ENCODE results near the gene TBC1D20. TPM values are rescaled to one million over a fixed set of nuclear protein-coding genes. Genes with fewer than 3 reads are reported as not detected.

The TBC1D20 gene
- total and polyA plus RNA-seq, 2 experiments from 2014 or later, result 31.0 to 51.4 TPM

- TF ChIP-seq EZH2 (IDR thresholded peaks at IDR 0.05; ENCODE audit: insufficient read depth, poor library complexity, severe bottlenecking) (no peak), EZH2phosphoT487 (IDR thresholded peaks at IDR 0.05; ENCODE audit: insufficient read depth, low read depth) (no peak)
- 5 to 7% methylated on average over 44 to 58 of the region's 60 CpGs for WGBS, 2 experiments (ENCODE audit: low coverage in 1 of 2, low lambda C conversion rate in 2 of 2, missing lambda C conversion rate in 2 of 2)
- H3K9me3 ChIP-seq (ENCODE audit: low read depth), result no peaks in the 10 kb centered on the region
Measured at GRCh38 chr20:461254-462198, 807 bp downstream of the TBC1D20 start.

GRCh38 chr20:460707-461106 lies 1.6 kb downstream of the TBC1D20 start:
- Histone ChIP-seq H3F3A (ENCODE audit: insufficient read depth) (peaks cover 16% of the 10 kb centered on the region), H3K4me1 (ENCODE audit: insufficient read depth) (peaks cover 32% of the 10 kb centered on the region), H3K4me2 (ENCODE audit: unreplicated experiment) (peak overlapping the region; percentile 81), H2AFZ (no peak overlapping the region), H3K27ac (peak overlapping the region; percentile 90), H3K9ac (peak overlapping the region; percentile 95), H3K79me2 (ENCODE audit: insufficient read depth) (peaks cover 64% of the 10 kb centered on the region), H3K36me3 (ENCODE audit: low read depth) (no peaks in the 10 kb centered on the region), H3K4me3 (peak overlapping the region; percentile 94), H4K20me1 (ENCODE audit: insufficient read depth) (peaks cover 15% of the 10 kb centered on the region), H3K9me3 (ENCODE audit: low read depth) (no peaks in the 10 kb centered on the region), H3K9me2 (ENCODE audit: insufficient read depth) (no peaks in the 10 kb centered on the region), H3K27me3 (replicated peaks; ENCODE audit: insufficient read depth) (no peaks in the 10 kb centered on the region)
- TF ChIP-seq EZH2phosphoT487 (IDR thresholded peaks at IDR 0.05; ENCODE audit: insufficient read depth, low read depth), result no peak
- TF ChIP-seq EZH2 (IDR thresholded peaks at IDR 0.05; ENCODE audit: insufficient read depth, poor library complexity, severe bottlenecking), result no peak
- in situ Hi-C loops (cut with MboI), result no loop called here
- DNase-seq, result peak; percentile 69
- WGBS, 2 experiments (ENCODE audit: low coverage in 1 of 2, low lambda C conversion rate in 2 of 2, missing lambda C conversion rate in 2 of 2), result 9 to 17% methylated on average over 2 of the region's 2 CpGs

More at GRCh38 chr20:461254-462198, 807 bp downstream of the TBC1D20 start:
- in situ Hi-C loops (cut with MboI), result no loop called here
- Histone ChIP-seq H3K9ac (peak overlapping the region; percentile 95), H3K4me1 (ENCODE audit: insufficient read depth) (peaks cover 32% of the 10 kb centered on the region), H3K36me3 (ENCODE audit: low read depth) (no peaks in the 10 kb centered on the region), H3K27ac (peak overlapping the region; percentile 90), H4K20me1 (ENCODE audit: insufficient read depth) (peaks cover 15% of the 10 kb centered on the region), H3K79me2 (ENCODE audit: insufficient read depth) (peaks cover 56% of the 10 kb centered on the region), H3K4me2 (ENCODE audit: unreplicated experiment) (peak overlapping the region; percentile 81), H3F3A (ENCODE audit: insufficient read depth) (peaks cover 16% of the 10 kb centered on the region), H3K9me2 (ENCODE audit: insufficient read depth) (no peaks in the 10 kb centered on the region), H3K4me3 (peak overlapping the region; percentile 94), H3K27me3 (replicated peaks; ENCODE audit: insufficient read depth) (no peaks in the 10 kb centered on the region), H2AFZ (peak overlapping the region; percentile 57)
- DNase-seq, result peak; percentile 80

GRCh38 chr20:460180-460579 lies 2.2 kb downstream of the TBC1D20 start:
- H3F3A ChIP-seq (ENCODE audit: insufficient read depth), result peaks cover 16% of the 10 kb centered on the region
- H3K4me3 ChIP-seq, result peak overlapping the region; percentile 94
- DNase-seq, result no peak
- 16 to 23% methylated on average over 3 of the region's 3 CpGs for WGBS, 2 experiments (ENCODE audit: low coverage in 1 of 2, low lambda C conversion rate in 2 of 2, missing lambda C conversion rate in 2 of 2)
- no peaks in the 10 kb centered on the region for H3K9me2 ChIP-seq (ENCODE audit: insufficient read depth)
- H3K9me3 ChIP-seq (ENCODE audit: low read depth), result no peaks in the 10 kb centered on the region
- peaks cover 69% of the 10 kb centered on the region for H3K79me2 ChIP-seq (ENCODE audit: insufficient read depth)
- H3K4me2 ChIP-seq (ENCODE audit: unreplicated experiment), result peak overlapping the region; percentile 81
- in situ Hi-C loops (cut with MboI), result no loop called here
- peaks cover 32% of the 10 kb centered on the region for H3K4me1 ChIP-seq (ENCODE audit: insufficient read depth)
- peak overlapping the region; percentile 90 for H3K27ac ChIP-seq
- no peak overlapping the region for H2AFZ ChIP-seq
- H3K36me3 ChIP-seq (ENCODE audit: low read depth), result no peaks in the 10 kb centered on the region
- H4K20me1 ChIP-seq (ENCODE audit: insufficient read depth), result peaks cover 15% of the 10 kb centered on the region
- H3K27me3 ChIP-seq (replicated peaks; ENCODE audit: insufficient read depth), result no peaks in the 10 kb centered on the region
- H3K9ac ChIP-seq, result peak overlapping the region; percentile 95
- TF ChIP-seq EZH2 (IDR thresholded peaks at IDR 0.05; ENCODE audit: insufficient read depth, poor library complexity, severe bottlenecking), result no peak
- no peak for TF ChIP-seq EZH2phosphoT487 (IDR thresholded peaks at IDR 0.05; ENCODE audit: insufficient read depth, low read depth)

- H2AFZ ChIP-seq, result no peak overlapping the region
- no peaks in the 10 kb centered on the region for H3K9me2 ChIP-seq (ENCODE audit: insufficient read depth)
- H3K9ac ChIP-seq, result peak overlapping the region; percentile 24; the same call in 1 of the 2 replicates
- H3K4me3 ChIP-seq, result peak overlapping the region; percentile 19; the same call in 1 of the 2 replicates
- in situ Hi-C loops (cut with MboI), result no loop called here
- WGBS, 2 experiments (ENCODE audit: low coverage in 1 of 2, low lambda C conversion rate in 2 of 2, missing lambda C conversion rate in 2 of 2), result 22 to 27% methylated on average over 6 of the region's 6 CpGs
- TF ChIP-seq EZH2 (IDR thresholded peaks at IDR 0.05; ENCODE audit: insufficient read depth, poor library complexity, severe bottlenecking) (no peak), EZH2phosphoT487 (IDR thresholded peaks at IDR 0.05; ENCODE audit: insufficient read depth, low read depth) (no peak)
- no peaks in the 10 kb centered on the region for H3K9me3 ChIP-seq (ENCODE audit: low read depth)
- DNase-seq, result peak; percentile 35
- H3K4me1 ChIP-seq (ENCODE audit: insufficient read depth), result peaks cover 32% of the 10 kb centered on the region
- peaks cover 16% of the 10 kb centered on the region for H3F3A ChIP-seq (ENCODE audit: insufficient read depth)
- no peaks in the 10 kb centered on the region for H3K27me3 ChIP-seq (replicated peaks; ENCODE audit: insufficient read depth)
- no peaks in the 10 kb centered on the region for H3K36me3 ChIP-seq (ENCODE audit: low read depth)
- no peak overlapping the region for H3K27ac ChIP-seq
- peaks cover 19% of the 10 kb centered on the region for H4K20me1 ChIP-seq (ENCODE audit: insufficient read depth)
- peaks cover 84% of the 10 kb centered on the region for H3K79me2 ChIP-seq (ENCODE audit: insufficient read depth)
- peak overlapping the region; percentile 34 for H3K4me2 ChIP-seq (ENCODE audit: unreplicated experiment)
Measured at GRCh38 chr20:458776-459175, 3.6 kb downstream of the TBC1D20 start.

Data from GM23248 (cell line).